ENCODE measurements around the gene BCAR3. TPM values are rescaled to one million over a fixed set of nuclear protein-coding genes. Genes with fewer than 3 reads are reported as not detected.
A peak's percentile ranks its signal among the peaks of the same experiment; 100 is the strongest.

BCAR3 gene
- total RNA-seq, 1 donor from 2014 or later: 16.6 TPM

- no peak for TF ChIP-seq CTCF (conservative IDR thresholded peaks at IDR 0.05)
- Mint-ChIP-seq H3K27ac (no peak overlapping the region), H3K36me3 (peaks cover 44% of the 10 kb centered on the region), H3K27me3 (no peaks in the 10 kb centered on the region), H3K9me3 (no peaks in the 10 kb centered on the region), H3K4me1 (ENCODE audit: unreplicated experiment) (peaks cover 32% of the 10 kb centered on the region), H3K4me3 (no peak overlapping the region)
- DNase-seq (ENCODE audit: extremely low spot score, unreplicated experiment): no peak
Measured at GRCh38 chr1:93549811-93550210, 131.8 kb downstream of the BCAR3 start.

DNA sequence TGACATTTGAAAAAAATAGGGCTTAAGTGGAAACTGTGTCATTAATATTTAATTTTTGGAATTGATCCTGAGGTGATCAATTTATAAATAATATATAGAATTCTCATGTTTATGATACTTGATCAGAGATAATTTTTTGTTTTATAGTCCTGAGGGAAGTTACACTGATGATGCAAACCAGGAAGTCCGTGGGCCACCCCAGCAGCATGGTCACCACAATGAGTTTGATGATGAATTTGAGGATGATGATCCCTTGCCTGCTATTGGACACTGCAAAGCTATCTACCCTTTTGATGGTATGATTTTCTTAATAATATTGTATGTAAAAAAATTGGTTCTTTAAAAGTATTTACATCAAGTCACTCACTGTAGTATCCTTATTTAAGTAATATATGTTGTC is 132.5 kb downstream of the BCAR3 start:
- Mint-ChIP-seq H3K9me3 (no peaks in the 10 kb centered on the region), H3K4me1 (ENCODE audit: unreplicated experiment) (peaks cover 25% of the 10 kb centered on the region), H3K27ac (no peak overlapping the region), H3K4me3 (no peak overlapping the region), H3K36me3 (peaks cover 38% of the 10 kb centered on the region), H3K27me3 (no peaks in the 10 kb centered on the region)
- DNase-seq (ENCODE audit: extremely low spot score, unreplicated experiment): no peak
- TF ChIP-seq CTCF (conservative IDR thresholded peaks at IDR 0.05): no peak

GRCh38 chr1:93546162-93546863 is 135.3 kb downstream of the BCAR3 start:
- DNase-seq (ENCODE audit: extremely low spot score, unreplicated experiment): no peak
- Mint-ChIP-seq H3K9me3 (no peaks in the 10 kb centered on the region), H3K27me3 (no peaks in the 10 kb centered on the region), H3K4me3 (no peak overlapping the region), H3K4me1 (ENCODE audit: unreplicated experiment) (no peaks in the 10 kb centered on the region), H3K27ac (peak overlapping the region; percentile 2), H3K36me3 (peaks cover 35% of the 10 kb centered on the region)
- TF ChIP-seq CTCF (conservative IDR thresholded peaks at IDR 0.05): no peak

DNA sequence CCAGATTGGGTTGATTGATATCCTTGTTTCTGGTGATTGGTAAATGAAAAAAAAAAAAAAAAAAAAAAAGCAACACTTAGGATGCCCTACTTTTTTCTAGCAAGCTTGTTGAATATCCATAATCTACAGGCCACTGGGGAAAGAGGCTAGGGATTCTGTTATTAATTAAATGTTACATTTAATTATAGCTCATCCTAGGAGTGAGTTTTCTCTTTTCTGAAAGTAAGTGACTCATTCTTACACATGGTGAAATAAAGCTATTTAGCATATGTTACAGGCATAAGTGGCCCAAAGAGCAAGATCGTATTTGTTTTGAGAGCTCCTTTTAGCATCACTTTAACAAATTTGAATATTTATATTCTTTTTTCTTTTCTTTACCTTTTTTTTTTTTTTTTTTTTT is 139.2 kb downstream of the BCAR3 start:
- Mint-ChIP-seq H3K36me3 (peaks cover 38% of the 10 kb centered on the region), H3K4me1 (ENCODE audit: unreplicated experiment) (no peaks in the 10 kb centered on the region), H3K4me3 (no peak overlapping the region), H3K27ac (no peak overlapping the region), H3K27me3 (no peaks in the 10 kb centered on the region), H3K9me3 (no peaks in the 10 kb centered on the region)
- no peak for DNase-seq (ENCODE audit: extremely low spot score, unreplicated experiment)
- TF ChIP-seq CTCF (conservative IDR thresholded peaks at IDR 0.05): no peak

DNA sequence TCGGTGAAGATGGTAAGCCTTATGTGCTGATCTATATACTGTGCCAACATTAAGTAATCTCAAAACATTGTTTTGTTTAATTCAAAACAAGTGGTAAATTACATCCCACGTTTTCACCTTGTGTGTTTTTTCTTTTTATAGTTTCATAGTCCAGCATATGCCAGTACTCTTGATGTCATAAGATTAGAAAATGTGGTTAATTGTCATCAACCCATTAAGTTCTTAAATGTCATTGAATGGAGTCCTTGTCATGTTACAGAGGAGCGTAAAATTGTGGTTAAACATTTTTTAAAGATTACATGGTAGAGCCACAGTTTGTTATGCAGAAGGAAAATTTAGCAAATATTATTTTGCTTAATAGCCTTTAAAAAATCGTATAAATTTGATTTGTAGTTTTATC is 140.6 kb downstream of the BCAR3 start:
- H3K27me3 Mint-ChIP-seq: no peaks in the 10 kb centered on the region
- no peak overlapping the region for H3K4me3 Mint-ChIP-seq
- H3K36me3 Mint-ChIP-seq: peaks cover 35% of the 10 kb centered on the region
- TF ChIP-seq CTCF (conservative IDR thresholded peaks at IDR 0.05): no peak
- H3K4me1 Mint-ChIP-seq (ENCODE audit: unreplicated experiment): no peaks in the 10 kb centered on the region
- H3K27ac Mint-ChIP-seq: no peak overlapping the region
- no peak for DNase-seq (ENCODE audit: extremely low spot score, unreplicated experiment)
- H3K9me3 Mint-ChIP-seq: no peaks in the 10 kb centered on the region

Data from type B pancreatic cell (in vitro differentiated cells).